Right ventricle myocardium superior (tissue), 1 donor: ENCODE measurements around the gene SPI1. TPM values are rescaled to one million over a fixed set of nuclear protein-coding genes. Genes with fewer than 3 reads are reported as not detected.
"Not testable (repeated sequence)": the region's sequence is repeated elsewhere in the genome, so short reads cannot be mapped to it uniquely, and the experiment has no call there.

Experiments used
- ATAC-seq: fragments of 200-7000 bp; cut with Tn5 transposase; one replicate; pipeline ENCODE4 v1.9.1; 2020; ENCODE audit warnings: mild to moderate bottlenecking; ENCODE audit not compliant: poor library complexity
- DNase-seq: peaks from one replicate; pipeline ENCODE4 v3.0.0-alpha.2; 2020
- intact Hi-C: fragments of 100-400 bp; cut with DNase I; formaldehyde crosslinking; loops from one replicate; pipeline ENCODE4 v1.11.2; 2022
- microRNA-seq: library from miRNA; unstranded; fragments of <30 nt; microRNA quantifications from one replicate; pipeline ENCODE4 v1.2.0, GENCODE V29; 2020
- total RNA-seq: library from RNA; stranded (reverse); fragmentation: NEBNext Ultra II Directional; extraction: Animal tissue kit (Norgen Biotek cat#: 25700); gene quantifications from one replicate; pipeline ENCODE4 v1.2.1, GENCODE V29; 2021
- donor health status: DM: no; HTN: yes; CAD: no; lungs with severe emphysema.

SPI1 gene
- total RNA-seq, 1 donor from 2014 or later: 11.1 TPM

- intact Hi-C loops: no loop called here
- DNase-seq (no peak), ATAC-seq (no peak)
Observed at GRCh38 chr11:47317064-47317828, 61.1 kb downstream of the SPI1 start.

DNA sequence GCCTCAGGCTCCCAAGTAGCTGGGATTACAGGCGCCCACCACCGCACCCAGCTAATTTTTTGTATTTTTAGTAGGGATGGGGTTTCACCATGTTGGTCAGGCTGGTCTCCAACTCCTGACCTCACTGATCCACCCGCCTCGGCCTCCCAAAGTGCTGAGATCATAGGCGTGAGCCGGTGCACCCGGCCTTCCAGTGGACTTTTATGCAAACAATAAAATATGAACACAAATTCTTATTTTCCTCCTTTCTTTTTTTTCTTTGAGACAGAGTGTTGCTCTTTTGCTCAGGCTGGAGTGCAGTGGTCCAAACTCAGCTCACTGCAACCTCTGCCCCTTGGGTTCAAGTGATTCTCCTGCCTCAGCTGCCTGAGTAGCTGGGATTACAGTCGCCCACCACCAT is 61.8 kb downstream of the SPI1 start:
- intact Hi-C loops, ATAC-seq, DNase-seq: not testable (repeated sequence)

DNA sequence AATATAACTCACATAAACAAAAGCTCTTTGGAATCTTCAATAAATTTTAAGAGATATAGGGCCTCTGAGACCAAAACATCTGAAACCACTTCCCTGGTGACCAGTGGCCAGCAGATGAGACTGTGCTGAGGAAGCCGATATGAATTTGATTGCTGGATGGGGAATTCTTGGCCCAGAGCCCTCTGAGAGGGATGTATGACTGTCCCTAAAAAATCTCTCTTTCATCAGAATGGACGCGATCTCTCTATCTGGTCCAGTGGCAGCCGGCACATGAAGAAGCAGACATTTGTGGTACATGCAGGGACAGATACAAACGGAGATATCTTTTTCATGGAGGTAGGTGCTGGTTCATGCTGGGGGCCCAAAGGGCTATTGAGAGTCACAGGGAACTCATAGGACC is 63.4 kb downstream of the SPI1 start:
- intact Hi-C loops: no loop called here
- DNase-seq (no peak), ATAC-seq (no peak)

DNA sequence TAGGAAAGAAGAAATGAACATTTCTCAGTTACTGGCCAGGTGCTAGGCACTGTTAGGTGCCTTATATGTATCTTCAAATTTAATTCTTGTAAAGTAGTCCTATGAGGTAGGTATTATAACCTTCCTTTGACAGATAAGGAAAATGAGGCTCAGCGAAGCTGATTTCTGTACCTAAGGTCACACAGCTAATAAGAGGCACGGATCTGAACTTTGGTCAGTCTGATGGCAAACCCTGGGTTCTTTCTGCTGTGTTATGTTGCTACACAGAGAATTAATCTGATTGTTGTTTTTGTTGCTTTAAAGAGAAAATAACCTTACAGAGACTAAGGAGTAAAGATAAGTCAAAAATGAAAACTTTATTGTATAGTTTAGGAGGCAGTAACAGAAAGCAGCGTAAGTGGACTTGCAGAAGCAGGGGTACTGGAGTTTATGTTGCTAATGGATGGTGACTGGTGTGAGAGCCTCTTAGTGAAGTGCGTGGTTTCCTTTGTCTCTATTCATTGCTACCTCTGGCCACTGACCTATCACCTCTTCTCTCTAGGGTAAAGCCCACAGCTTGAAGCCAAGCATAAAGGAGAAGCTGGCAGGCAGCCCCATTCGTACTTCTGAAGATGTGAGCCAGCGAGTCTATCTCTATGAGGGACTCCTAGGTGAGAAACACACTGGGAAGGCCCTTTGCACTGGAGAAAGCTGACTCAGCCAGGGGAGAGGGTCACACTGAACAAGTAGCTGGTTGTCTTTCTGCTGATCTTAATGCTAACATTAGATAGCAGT is 70.1 kb downstream of the SPI1 start:
- ATAC-seq (no peak), DNase-seq (no peak)
- intact Hi-C loops: loop anchor here (5.0 kb wide), 1 partner anchor 36 kb away; the partner anchor contains the start of gene MADD

- intact Hi-C loops: loop anchor here (5.0 kb wide), 1 partner anchor 34 kb away; the partner anchor contains the start of gene MADD
- no peak for ATAC-seq
- DNase-seq: no peak
Observed at GRCh38 chr11:47306484-47306844, 71.9 kb downstream of the SPI1 start.

DNA sequence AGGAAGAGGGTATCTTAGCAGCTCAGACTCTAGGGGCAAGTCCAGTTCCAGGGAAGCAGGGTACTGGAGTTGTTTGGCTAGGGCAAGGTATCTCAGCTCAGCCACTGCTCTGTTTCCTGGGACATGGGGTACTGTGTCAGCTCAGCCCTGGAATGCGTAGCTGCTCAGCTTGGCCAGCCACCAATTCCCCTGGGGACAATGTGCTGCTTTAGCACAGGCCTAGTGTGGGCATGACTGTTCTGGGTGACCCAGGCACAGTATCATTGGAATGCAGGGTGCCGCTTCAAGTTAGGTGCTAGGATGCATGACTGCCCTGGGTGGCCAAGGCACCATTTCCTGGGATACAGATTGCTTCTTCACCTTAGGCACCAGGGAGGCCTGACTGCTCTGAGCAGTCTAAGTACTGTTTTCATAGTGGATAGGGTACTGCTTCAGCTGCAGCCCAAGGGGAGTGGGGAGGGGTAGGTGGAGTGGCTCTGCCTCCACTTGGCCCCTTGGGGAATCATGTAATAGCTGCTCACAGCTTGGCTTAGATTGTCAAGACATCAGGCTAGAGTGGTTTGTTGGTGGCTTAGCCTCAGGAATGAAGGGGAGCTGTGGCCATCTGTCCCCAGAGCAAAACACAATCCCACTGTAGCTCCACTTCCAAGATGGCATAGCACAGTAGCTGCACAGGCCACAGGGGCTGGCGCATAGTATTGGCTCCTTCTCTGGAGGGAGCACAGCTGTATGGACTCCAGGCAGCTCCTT is 72.4 kb downstream of the SPI1 start:
- DNase-seq (peak; percentile 82), ATAC-seq (peak; percentile 97)
- intact Hi-C loops: loop anchor here (5.0 kb wide), 1 partner anchor 34 kb away; the partner anchor contains the start of gene MADD

Small RNAs within 50 kb of the gene (microRNA-seq; reads per million reads assigned to microRNA genes)
- not detected for gene MIR4487

Other genes starting within 250 kb of the SPI1 start
- gene ARFGAP2, start 201.7 kb downstream of the SPI1 start, total RNA-seq: 46.1 TPM
- 175 TPM for gene PACSIN3, start 192.1 kb downstream of the SPI1 start, total RNA-seq
- 9.3 TPM for gene DDB2, start 163.6 kb downstream of the SPI1 start, total RNA-seq
- 18.4 TPM for gene ACP2, start 129.7 kb downstream of the SPI1 start, total RNA-seq
- 19.1 TPM for gene NR1H3, start 120.6 kb downstream of the SPI1 start, total RNA-seq
- 39.7 TPM for gene MADD, start 108.4 kb downstream of the SPI1 start, total RNA-seq
- gene MYBPC3, start 25.8 kb downstream of the SPI1 start, total RNA-seq: 2,568 TPM
- gene SLC39A13, start 30.0 kb upstream of the SPI1 start, total RNA-seq: 34.5 TPM
- gene PSMC3, start 47.9 kb upstream of the SPI1 start, total RNA-seq: 166 TPM
- gene RAPSN, start 70.6 kb upstream of the SPI1 start, total RNA-seq: 6.7 TPM
- gene CELF1, start 174.6 kb upstream of the SPI1 start, total RNA-seq: 97.4 TPM
- gene PTPMT1, start 187.1 kb upstream of the SPI1 start, total RNA-seq: 20.9 TPM
- 12.9 TPM for gene KBTBD4, start 200.4 kb upstream of the SPI1 start, total RNA-seq
- 350 TPM for gene NDUFS3, start 200.5 kb upstream of the SPI1 start, total RNA-seq
- gene FAM180B, start 208.1 kb upstream of the SPI1 start, total RNA-seq: not detected
- gene C1QTNF4, start 215.9 kb upstream of the SPI1 start, total RNA-seq: 0.48 TPM